KOPT-K1 (cell line): ENCODE data around the gene NEURL3.
"Not testable (repeated sequence)": the region's sequence is repeated elsewhere in the genome, so short reads cannot be mapped to it uniquely, and the experiment has no call there.

ENCODE experiments used
- H3K27ac ChIP-seq: fragments of 200-600 bp; sonication (generic); 2 replicates; pipeline ENCODE4 v1.5.1; 2016; ENCODE audit warnings: antibody characterized with exemption, mild to moderate bottlenecking, low read depth, low read length; ENCODE audit not compliant: poor library complexity, severe bottlenecking
- H3K36me3 ChIP-seq: fragments of 200-600 bp; sonication (generic); 2 replicates; pipeline ENCODE4 v1.5.1; 2017; ENCODE audit warnings: antibody characterized with exemption, mild to moderate bottlenecking, low read length, moderate library complexity; ENCODE audit not compliant: insufficient read depth
- H3K9me3 ChIP-seq: fragments of 200-600 bp; sonication (generic); 2 replicates; pipeline ENCODE4 v1.5.1; 2017; ENCODE audit warnings: antibody characterized with exemption, low read length, mild to moderate bottlenecking; ENCODE audit not compliant: insufficient read depth, poor library complexity, severe bottlenecking

Gene NEURL3

DNA sequence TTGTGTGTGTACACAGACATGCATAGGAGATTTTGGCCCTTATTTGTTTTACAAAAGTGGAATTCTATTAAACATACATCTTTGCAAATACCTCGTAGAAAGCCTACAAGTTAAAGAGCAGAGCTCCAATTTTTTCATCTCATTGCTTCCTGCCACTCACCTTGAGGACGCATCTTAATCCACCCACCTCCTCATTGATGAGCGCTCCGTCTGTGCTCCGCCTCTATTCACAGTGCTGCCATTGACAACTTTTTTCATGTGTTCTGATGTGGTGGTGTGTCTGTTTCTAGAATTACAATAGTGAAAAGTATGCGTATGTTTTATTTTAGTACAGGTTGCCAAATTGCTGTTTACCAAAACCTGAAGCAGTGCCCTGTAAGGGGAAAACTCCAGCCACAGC lies 36.3 kb downstream of the NEURL3 start:
- no peaks in the 10 kb centered on the region for H3K9me3 ChIP-seq
- H3K36me3 ChIP-seq, result no peaks in the 10 kb centered on the region
- H3K27ac ChIP-seq, result no peak overlapping the region

DNA sequence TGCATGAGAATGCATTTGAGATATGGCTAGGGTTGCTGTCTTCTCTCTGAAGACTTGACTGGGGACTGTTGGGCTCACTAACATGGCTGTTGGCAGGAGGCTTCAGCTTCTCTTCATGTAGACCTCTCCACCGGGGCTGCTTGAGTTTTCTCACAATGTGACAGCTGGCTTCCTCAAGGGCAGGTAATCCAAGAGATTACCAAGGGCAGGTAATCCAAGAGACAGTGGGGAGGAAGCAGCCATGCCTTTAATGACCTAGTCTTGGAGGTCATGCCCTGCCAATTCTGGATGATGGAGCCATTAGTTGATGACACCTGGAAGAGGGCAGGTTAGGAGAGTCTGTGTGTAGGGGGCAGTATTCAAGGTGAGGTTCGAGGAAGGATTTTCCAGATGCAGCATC lies 40.5 kb downstream of the NEURL3 start:
- Histone ChIP-seq H3K9me3 (no peaks in the 10 kb centered on the region), H3K36me3 (no peaks in the 10 kb centered on the region), H3K27ac (no peak overlapping the region)

DNA sequence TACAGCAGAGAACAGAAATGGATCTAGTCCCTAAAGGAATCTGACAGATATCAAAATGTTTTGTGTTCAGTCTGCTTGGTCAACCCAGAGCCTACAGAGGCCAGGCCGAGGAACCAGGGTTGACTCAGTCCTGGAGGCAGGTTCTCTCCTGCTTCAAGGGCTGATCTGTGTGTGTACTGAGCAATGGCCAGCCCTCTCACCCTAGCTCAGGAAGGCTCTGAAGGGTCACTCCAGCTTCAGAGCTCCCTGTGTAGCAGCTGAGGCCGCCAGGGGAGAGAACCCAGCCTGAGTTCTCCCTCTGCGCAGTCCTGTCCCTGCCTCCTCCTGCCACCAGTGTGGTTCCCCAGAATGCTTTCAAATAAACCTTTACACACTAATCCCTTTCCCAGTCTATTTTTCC lies 41.1 kb downstream of the NEURL3 start:
- Histone ChIP-seq H3K36me3 (no peaks in the 10 kb centered on the region), H3K9me3 (no peaks in the 10 kb centered on the region), H3K27ac (no peak overlapping the region)

DNA sequence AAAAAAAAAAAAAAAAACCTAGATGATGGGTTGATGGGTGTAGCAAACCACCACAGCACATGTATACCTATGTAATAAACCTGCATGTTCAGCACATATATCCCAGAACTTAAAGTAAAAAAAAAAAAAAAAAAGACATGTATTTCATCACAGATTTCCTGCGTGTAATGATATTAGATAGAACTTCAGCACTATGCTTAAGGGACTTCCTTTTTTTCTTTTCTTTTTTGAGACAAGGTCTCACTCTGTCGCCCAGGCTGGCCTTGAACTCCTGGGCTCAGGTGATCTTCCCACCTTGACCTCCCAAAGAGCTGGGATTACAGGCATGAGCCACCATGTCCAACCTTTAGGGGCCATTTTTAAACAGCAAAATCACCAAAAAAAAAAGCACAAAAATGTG lies 42.0 kb downstream of the NEURL3 start:
- no peaks in the 10 kb centered on the region for H3K36me3 ChIP-seq
- no peak overlapping the region for H3K27ac ChIP-seq
- no peaks in the 10 kb centered on the region for H3K9me3 ChIP-seq

DNA sequence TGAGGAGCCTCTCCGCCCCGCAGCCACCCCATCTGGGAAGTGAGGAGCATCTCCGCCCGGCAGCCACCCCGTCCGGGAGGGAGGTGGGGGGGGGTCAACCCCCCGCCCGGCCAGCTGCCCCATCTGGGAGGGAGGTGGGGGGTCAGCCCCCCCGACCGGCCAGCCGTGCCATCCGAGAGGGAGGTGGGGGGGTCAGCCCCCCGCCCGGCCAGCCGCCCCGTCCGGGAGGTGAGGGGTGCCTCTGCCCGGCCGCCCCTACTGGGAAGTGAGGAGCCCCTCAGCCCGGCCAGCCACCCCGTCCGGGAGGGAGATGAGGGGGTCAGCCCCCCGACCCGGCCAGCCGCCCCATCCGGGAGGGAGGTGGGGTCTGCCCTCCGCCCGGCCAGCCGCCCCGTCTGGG lies 43.5 kb downstream of the NEURL3 start:
- not testable (repeated sequence) for H3K27ac ChIP-seq, H3K9me3 ChIP-seq, H3K36me3 ChIP-seq

DNA sequence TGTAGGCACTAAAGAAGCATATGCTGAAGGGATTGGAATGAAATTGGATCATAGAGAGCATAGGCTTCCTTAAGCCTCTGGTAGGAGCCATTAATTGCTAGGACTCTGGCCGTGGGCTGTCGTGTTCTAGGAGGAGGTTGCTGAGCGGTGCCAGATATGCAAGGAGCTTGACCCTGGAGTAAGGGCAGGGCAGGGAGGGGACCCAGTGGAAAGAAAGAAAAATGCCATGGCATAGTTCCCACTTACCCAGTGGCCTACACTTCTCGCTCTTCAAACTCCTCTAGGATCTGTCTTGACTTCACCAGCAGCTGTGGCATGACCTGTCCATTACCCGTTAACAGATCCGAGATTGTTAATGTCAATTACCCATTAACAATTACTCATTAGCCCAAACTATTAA lies 53.1 kb downstream of the NEURL3 start:
- H3K27ac ChIP-seq, result no peak overlapping the region
- H3K9me3 ChIP-seq, result no peaks in the 10 kb centered on the region
- H3K36me3 ChIP-seq, result no peaks in the 10 kb centered on the region

DNA sequence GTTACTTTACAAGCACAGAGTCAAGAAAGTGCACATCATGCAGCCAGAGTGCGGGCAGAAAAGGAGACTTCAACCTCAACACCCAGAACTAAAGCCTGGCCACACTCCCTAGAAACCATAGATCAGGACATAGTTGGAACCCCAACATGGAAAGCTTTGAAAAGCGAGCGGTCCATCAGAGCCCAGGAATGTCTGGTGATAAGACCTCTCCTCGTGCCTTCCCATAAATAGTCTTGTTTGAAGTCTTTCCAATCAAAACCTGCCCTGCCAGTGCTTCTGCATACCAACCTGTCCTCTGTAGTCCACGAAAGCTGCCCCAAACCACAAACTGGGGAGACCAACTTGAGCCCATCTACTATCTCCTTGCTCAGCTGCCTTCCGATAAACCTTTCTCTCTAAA lies 55.5 kb downstream of the NEURL3 start:
- Histone ChIP-seq H3K9me3 (no peaks in the 10 kb centered on the region), H3K27ac (no peak overlapping the region), H3K36me3 (no peaks in the 10 kb centered on the region)

DNA sequence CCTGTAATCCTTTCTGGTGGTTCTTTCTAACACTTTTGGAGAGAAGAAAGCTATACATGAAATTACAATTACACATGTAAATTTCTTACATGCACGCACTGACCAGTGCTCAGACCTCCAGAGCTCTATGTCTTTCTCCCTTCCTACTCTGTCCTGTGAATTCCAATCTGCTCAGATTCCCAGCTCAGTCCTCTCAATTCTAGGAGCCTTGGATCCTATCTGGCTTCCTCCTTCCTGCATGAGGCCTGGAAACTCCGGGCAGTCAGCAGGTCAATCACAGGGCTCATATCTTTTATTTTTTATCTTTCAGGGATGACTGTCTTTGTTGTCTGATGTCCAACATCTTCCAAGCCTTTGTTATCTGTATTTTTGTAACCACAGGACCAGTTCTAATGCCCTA lies 56.0 kb downstream of the NEURL3 start:
- Histone ChIP-seq H3K9me3 (no peaks in the 10 kb centered on the region), H3K36me3 (no peaks in the 10 kb centered on the region), H3K27ac (no peak overlapping the region)

DNA sequence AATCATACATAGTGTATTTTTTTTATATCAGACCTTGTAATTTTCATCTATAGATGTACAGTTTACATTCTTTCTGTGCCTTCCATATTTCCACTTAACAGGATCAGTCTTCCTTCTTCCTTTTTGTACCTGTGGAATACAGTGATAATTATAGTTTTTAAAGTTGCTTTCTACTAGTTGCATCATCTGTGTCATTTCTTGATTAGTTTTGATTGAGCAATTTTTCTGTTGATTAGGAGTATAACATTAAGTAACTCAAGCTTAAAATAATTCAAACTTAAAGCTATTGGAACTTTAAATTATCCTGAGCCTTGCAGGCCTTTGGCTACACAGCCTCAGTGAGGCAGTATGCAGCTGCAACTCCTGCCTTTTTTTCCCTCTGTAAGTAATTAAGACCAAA lies 57.4 kb downstream of the NEURL3 start:
- Histone ChIP-seq H3K9me3 (no peaks in the 10 kb centered on the region), H3K36me3 (no peaks in the 10 kb centered on the region), H3K27ac (no peak overlapping the region)
